Rectal smooth muscle tissue (tissue), 1 donor: ENCODE results near the gene TRPM2.
"Not testable (repeated sequence)": the region's sequence is repeated elsewhere in the genome, so short reads cannot be mapped to it uniquely, and the experiment has no call there.

Experiments
- H3K27ac ChIP-seq: one replicate; pipeline ENCODE4 v1.7.0; 2013; ENCODE audit warnings: low read depth, low read length, inconsistent platforms
- H3K27me3 ChIP-seq: one replicate; pipeline ENCODE4 v1.7.0; 2013; ENCODE audit warnings: low read length; ENCODE audit not compliant: control insufficient read depth, insufficient read depth
- H3K36me3 ChIP-seq: one replicate; pipeline ENCODE4 v1.7.0; 2013; ENCODE audit warnings: low read length; ENCODE audit not compliant: control insufficient read depth, insufficient read depth
- H3K4me1 ChIP-seq: one replicate; pipeline ENCODE4 v1.7.0; 2013; ENCODE audit warnings: low read length; ENCODE audit not compliant: control insufficient read depth, insufficient read depth
- H3K4me3 ChIP-seq: one replicate; pipeline ENCODE4 v1.7.0; 2013; ENCODE audit warnings: low read length
- H3K9ac ChIP-seq: one replicate; pipeline ENCODE4 v1.7.0; 2013; ENCODE audit warnings: low read length

The TRPM2 gene

GRCh38 chr21:44332383-44332782 lies 21.0 kb upstream of the TRPM2 start:
- no peak overlapping the region for H3K4me3 ChIP-seq
- no peak overlapping the region for H3K27ac ChIP-seq
- no peaks in the 10 kb centered on the region for H3K4me1 ChIP-seq
- H3K27me3 ChIP-seq, result no peaks in the 10 kb centered on the region
- H3K36me3 ChIP-seq, result peaks cover 18% of the 10 kb centered on the region
- H3K9ac ChIP-seq, result no peak overlapping the region

GRCh38 chr21:44332965-44333364 lies 20.5 kb upstream of the TRPM2 start:
- H3K9ac ChIP-seq, result no peak overlapping the region
- H3K4me1 ChIP-seq, result no peaks in the 10 kb centered on the region
- no peaks in the 10 kb centered on the region for H3K27me3 ChIP-seq
- H3K36me3 ChIP-seq, result peaks cover 18% of the 10 kb centered on the region
- no peak overlapping the region for H3K27ac ChIP-seq
- no peak overlapping the region for H3K4me3 ChIP-seq

GRCh38 chr21:44333509-44334328 lies 19.7 kb upstream of the TRPM2 start:
- no peak overlapping the region for H3K9ac ChIP-seq
- H3K27me3 ChIP-seq, result no peaks in the 10 kb centered on the region
- H3K36me3 ChIP-seq, result peaks cover 18% of the 10 kb centered on the region
- peaks cover 4% of the 10 kb centered on the region for H3K4me1 ChIP-seq
- H3K4me3 ChIP-seq, result no peak overlapping the region
- no peak overlapping the region for H3K27ac ChIP-seq

- Histone ChIP-seq H3K4me1 (peaks cover 4% of the 10 kb centered on the region), H3K4me3 (no peak overlapping the region), H3K27ac (no peak overlapping the region), H3K36me3 (peaks cover 18% of the 10 kb centered on the region), H3K9ac (no peak overlapping the region), H3K27me3 (no peaks in the 10 kb centered on the region)
These were observed 18.9 kb upstream of the TRPM2 start for GRCh38 chr21:44334329-44335030.

- Histone ChIP-seq H3K27ac (no peak overlapping the region), H3K9ac (no peak overlapping the region), H3K4me3 (no peak overlapping the region), H3K27me3 (no peaks in the 10 kb centered on the region), H3K4me1 (peaks cover 11% of the 10 kb centered on the region), H3K36me3 (peaks cover 18% of the 10 kb centered on the region)
These were observed 18.0 kb upstream of the TRPM2 start for GRCh38 chr21:44335266-44336059.

- Histone ChIP-seq H3K4me1 (peaks cover 11% of the 10 kb centered on the region), H3K27ac (no peak overlapping the region), H3K27me3 (no peaks in the 10 kb centered on the region), H3K4me3 (no peak overlapping the region), H3K9ac (no peak overlapping the region), H3K36me3 (peaks cover 10% of the 10 kb centered on the region)
These were observed 16.0 kb upstream of the TRPM2 start for GRCh38 chr21:44337449-44337848.

- Histone ChIP-seq H3K36me3 (peaks cover 6% of the 10 kb centered on the region), H3K27me3 (no peaks in the 10 kb centered on the region), H3K4me3 (peak overlapping the region; percentile 72), H3K27ac (peak overlapping the region; percentile 85), H3K9ac (no peak overlapping the region), H3K4me1 (peaks cover 11% of the 10 kb centered on the region)
These were observed 15.2 kb upstream of the TRPM2 start for GRCh38 chr21:44337941-44338895.

- Histone ChIP-seq H3K9ac (peak within 1 kb of the TSS; percentile 93), H3K27me3 (no peaks in the 10 kb centered on the region), H3K4me3 (peak within 1 kb of the TSS; percentile 98), H3K4me1 (peaks cover 11% of the 10 kb centered on the region), H3K36me3 (peaks cover 6% of the 10 kb centered on the region), H3K27ac (peak within 1 kb of the TSS; percentile 98)
These were observed 14.2 kb upstream of the TRPM2 start, which contains the start of gene CFAP410 for GRCh38 chr21:44338971-44339910. TSS of gene CFAP410 (minus strand) at chr21:44339390. CDS start at chr21:44339194, 196 bp downstream.

GRCh38 chr21:44341726-44342458 lies 11.5 kb upstream of the TRPM2 start:
- H3K9ac ChIP-seq, H3K27me3 ChIP-seq, H3K4me3 ChIP-seq, H3K27ac ChIP-seq, H3K36me3 ChIP-seq: not testable (repeated sequence)
- peaks cover 11% of the 10 kb centered on the region for H3K4me1 ChIP-seq

- not testable (repeated sequence) for H3K36me3 ChIP-seq, H3K4me3 ChIP-seq, H3K9ac ChIP-seq, H3K27ac ChIP-seq, H3K27me3 ChIP-seq
- peaks cover 11% of the 10 kb centered on the region for H3K4me1 ChIP-seq
These were observed 10.4 kb upstream of the TRPM2 start for GRCh38 chr21:44342981-44343380.
